Smooth muscle cell (in vitro differentiated cells): ENCODE measurements around the gene SERPINB13. TPM values are rescaled to one million over a fixed set of nuclear protein-coding genes. Genes with fewer than 3 reads are reported as not detected.

Experiments used
- DNase-seq: peaks from one replicate; lab custom pipeline; 2025; ENCODE audit not compliant: unreplicated experiment; lab: John Stamatoyannopoulos, UW
- H2AFZ ChIP-seq: fragments of 200-600 bp; sonication (generic); 2 replicates; pipeline ENCODE4 v1.6.0; 2016; ENCODE audit warnings: antibody characterized with exemption, low read depth, mild to moderate bottlenecking
- H3F3A ChIP-seq: fragments of 200-600 bp; sonication (generic); 2 replicates; pipeline ENCODE4 v1.6.0; 2017; ENCODE audit warnings: antibody characterized with exemption, low read depth
- H3K27ac ChIP-seq: fragments of 200-600 bp; sonication (generic); 2 replicates; pipeline ENCODE4 v1.5.1; 2016; ENCODE audit warnings: low read depth, mild to moderate bottlenecking
- H3K27me3 ChIP-seq: fragments of 200-600 bp; sonication (generic); 2 replicates; pipeline ENCODE4 v1.6.1; 2016; ENCODE audit warnings: low read depth, mild to moderate bottlenecking
- H3K36me3 ChIP-seq: fragments of 200-600 bp; sonication (generic); 2 replicates; pipeline ENCODE4 v1.5.1; 2016; ENCODE audit warnings: low read depth
- H3K4me1 ChIP-seq: fragments of 200-600 bp; sonication (generic); 2 replicates; pipeline ENCODE4 v1.5.1; 2016; ENCODE audit warnings: low read depth
- H3K4me2 ChIP-seq: fragments of 200-600 bp; sonication (generic); 2 replicates; pipeline ENCODE4 v1.6.0; 2016; ENCODE audit warnings: mild to moderate bottlenecking
- H3K4me3 ChIP-seq: fragments of 200-600 bp; sonication (generic); 2 replicates; pipeline ENCODE4 v1.5.1; 2016; ENCODE audit warnings: mild to moderate bottlenecking
- H3K79me2 ChIP-seq: fragments of 200-600 bp; sonication (generic); 2 replicates; pipeline ENCODE4 v1.6.0; 2016; ENCODE audit warnings: low read depth, mild to moderate bottlenecking
- H3K9ac ChIP-seq: fragments of 200-600 bp; sonication (generic); 2 replicates; pipeline ENCODE4 v1.6.0; 2016; ENCODE audit warnings: low read depth
- H3K9me3 ChIP-seq: fragments of 200-600 bp; sonication (generic); replicated peaks from 2 replicates; pipeline ENCODE4 v1.5.1; 2016; ENCODE audit warnings: low read depth
- H4K20me1 ChIP-seq: fragments of 200-600 bp; sonication (generic); 2 replicates; pipeline ENCODE4 v1.6.0; 2016; ENCODE audit warnings: low read depth
- WGBS: methylation state at CpG from one replicate; pipeline ENCODE4 v1.1.7; 2016; ENCODE audit warnings: low lambda C conversion rate; 5-methylcytosine and 5-hydroxymethylcytosine counted together
- polyA plus RNA-seq: library from polyadenylated mRNA; unstranded; fragments of >200 nt; fragmentation: Nextera tagmentation; extraction: Ambion mirVana; gene quantifications from 2 replicates; pipeline ENCODE4 v1.2.1, GENCODE V29; 2016
- total RNA-seq: library from RNA; depleted of rRNA; stranded (reverse); fragments of >200 nt; gene quantifications from 2 replicates; pipeline ENCODE4 v1.2.3, GENCODE V29; 2014
- TF ChIP-seq, protein P1 (sequence below): fragments of 200-600 bp; sonication (generic); IDR thresholded peaks from 2 replicates; pipeline ENCODE4 v1.5.1; 2017; ENCODE audit warnings: borderline replicate concordance, mild to moderate bottlenecking, antibody characterized with exemption; ENCODE audit not compliant: insufficient read depth, poor library complexity, severe bottlenecking

SERPINB13 gene
- total and polyA plus RNA-seq, 2 experiments from 2014 or later = 12.5 to 103 TPM

GRCh38 chr18:63596964-63597363, 9.8 kb downstream of the SERPINB13 start:
- no peaks in the 10 kb centered on the region for H3K79me2 ChIP-seq
- H3K27ac ChIP-seq = no peak overlapping the region
- no peak overlapping the region for H3K9ac ChIP-seq
- H3F3A ChIP-seq = no peaks in the 10 kb centered on the region
- H3K27me3 ChIP-seq = no peaks in the 10 kb centered on the region
- WGBS = 86% methylated on average over 14 of the region's 14 CpGs
- H2AFZ ChIP-seq = no peak overlapping the region
- H3K36me3 ChIP-seq = no peaks in the 10 kb centered on the region
- no peaks in the 10 kb centered on the region for H4K20me1 ChIP-seq
- TF ChIP-seq, protein P1, sequence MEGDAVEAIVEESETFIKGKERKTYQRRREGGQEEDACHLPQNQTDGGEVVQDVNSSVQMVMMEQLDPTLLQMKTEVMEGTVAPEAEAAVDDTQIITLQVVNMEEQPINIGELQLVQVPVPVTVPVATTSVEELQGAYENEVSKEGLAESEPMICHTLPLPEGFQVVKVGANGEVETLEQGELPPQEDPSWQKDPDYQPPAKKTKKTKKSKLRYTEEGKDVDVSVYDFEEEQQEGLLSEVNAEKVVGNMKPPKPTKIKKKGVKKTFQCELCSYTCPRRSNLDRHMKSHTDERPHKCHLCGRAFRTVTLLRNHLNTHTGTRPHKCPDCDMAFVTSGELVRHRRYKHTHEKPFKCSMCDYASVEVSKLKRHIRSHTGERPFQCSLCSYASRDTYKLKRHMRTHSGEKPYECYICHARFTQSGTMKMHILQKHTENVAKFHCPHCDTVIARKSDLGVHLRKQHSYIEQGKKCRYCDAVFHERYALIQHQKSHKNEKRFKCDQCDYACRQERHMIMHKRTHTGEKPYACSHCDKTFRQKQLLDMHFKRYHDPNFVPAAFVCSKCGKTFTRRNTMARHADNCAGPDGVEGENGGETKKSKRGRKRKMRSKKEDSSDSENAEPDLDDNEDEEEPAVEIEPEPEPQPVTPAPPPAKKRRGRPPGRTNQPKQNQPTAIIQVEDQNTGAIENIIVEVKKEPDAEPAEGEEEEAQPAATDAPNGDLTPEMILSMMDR = no peak
- H3K4me2 ChIP-seq = no peak overlapping the region
- no peak overlapping the region for H3K4me3 ChIP-seq
- H3K4me1 ChIP-seq = no peaks in the 10 kb centered on the region
- DNase-seq = no peak
- H3K9me3 ChIP-seq = no peaks in the 10 kb centered on the region

DNA sequence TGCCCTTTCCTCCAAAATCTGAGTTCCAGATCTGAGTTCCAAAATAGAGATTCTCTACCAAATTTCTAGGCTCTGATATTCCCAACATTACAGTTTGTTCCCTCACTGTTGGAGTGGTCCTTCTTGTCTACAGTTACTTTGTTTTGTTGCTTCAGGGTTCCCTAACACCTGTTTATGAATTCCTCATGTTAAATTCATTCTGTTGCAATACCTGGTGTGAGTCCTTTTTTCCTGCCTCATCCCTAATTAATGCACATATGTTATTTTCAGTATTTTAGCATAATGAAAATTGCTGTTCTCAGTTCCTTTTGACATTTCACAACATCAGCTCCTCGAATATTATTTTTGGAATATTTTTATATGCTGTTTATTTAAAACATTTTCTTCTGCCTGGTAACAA, 16.2 kb downstream of the SERPINB13 start:
- Histone ChIP-seq H3K4me1 (no peaks in the 10 kb centered on the region), H3K9ac (no peak overlapping the region), H3K4me3 (no peak overlapping the region), H4K20me1 (no peaks in the 10 kb centered on the region), H3F3A (no peaks in the 10 kb centered on the region), H3K27me3 (no peaks in the 10 kb centered on the region), H3K4me2 (no peak overlapping the region), H3K27ac (peak overlapping the region; percentile 91), H3K9me3 (no peaks in the 10 kb centered on the region), H2AFZ (no peak overlapping the region), H3K36me3 (no peaks in the 10 kb centered on the region), H3K79me2 (no peaks in the 10 kb centered on the region)
- no peak for DNase-seq
- TF ChIP-seq, protein P1 = no peak
- WGBS = 75% methylated on average over 1 of the region's 1 CpG

DNA sequence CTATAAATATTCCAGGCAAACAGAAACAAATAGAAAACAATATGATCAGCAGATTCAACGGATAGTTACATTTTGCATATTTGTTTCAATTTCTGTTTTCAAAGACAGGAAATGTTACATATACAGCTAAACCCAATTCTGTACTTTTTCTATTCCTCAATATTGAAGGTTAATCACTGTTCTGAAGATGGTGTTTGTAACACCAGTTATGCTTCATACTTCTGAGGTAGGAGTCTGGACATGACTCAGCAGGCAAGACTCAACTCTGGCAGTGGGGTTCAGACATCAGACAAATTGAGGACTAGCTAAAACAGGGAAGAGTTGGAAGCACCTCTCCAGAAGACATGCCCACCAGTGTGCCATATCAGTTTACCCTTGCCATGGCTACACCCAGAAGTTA, 16.6 kb downstream of the SERPINB13 start:
- H4K20me1 ChIP-seq = no peaks in the 10 kb centered on the region
- H3K4me1 ChIP-seq = no peaks in the 10 kb centered on the region
- WGBS = 53% methylated on average over 1 of the region's 1 CpG
- no peaks in the 10 kb centered on the region for H3K79me2 ChIP-seq
- H3K4me2 ChIP-seq = no peak overlapping the region
- H3F3A ChIP-seq = no peaks in the 10 kb centered on the region
- no peaks in the 10 kb centered on the region for H3K36me3 ChIP-seq
- DNase-seq = no peak
- TF ChIP-seq, protein P1 = no peak
- H3K9me3 ChIP-seq = no peaks in the 10 kb centered on the region
- no peaks in the 10 kb centered on the region for H3K27me3 ChIP-seq
- no peak overlapping the region for H3K4me3 ChIP-seq
- H3K9ac ChIP-seq = peak overlapping the region; percentile 45
- H3K27ac ChIP-seq = peak overlapping the region; percentile 91
- no peak overlapping the region for H2AFZ ChIP-seq

GRCh38 chr18:63604791-63605567, 17.8 kb downstream of the SERPINB13 start:
- Histone ChIP-seq H3K27me3 (no peaks in the 10 kb centered on the region), H2AFZ (no peak overlapping the region), H3K36me3 (no peaks in the 10 kb centered on the region), H3K9ac (peak overlapping the region; percentile 62), H3K4me1 (no peaks in the 10 kb centered on the region), H3K79me2 (no peaks in the 10 kb centered on the region), H3K4me2 (no peak overlapping the region), H3K9me3 (no peaks in the 10 kb centered on the region), H3K27ac (peak overlapping the region; percentile 91), H3K4me3 (no peak overlapping the region), H3F3A (no peaks in the 10 kb centered on the region), H4K20me1 (no peaks in the 10 kb centered on the region)
- TF ChIP-seq, protein P1 = no peak
- 69% methylated on average over 4 of the region's 4 CpGs for WGBS
- no peak for DNase-seq
